Ishikawa (cell line): ENCODE measurements around the gene RREB1.

Experiments used
- EP300 ChIP-seq: IDR thresholded peaks from 2 replicates; pipeline ENCODE4 v1.6.1; 2012; ENCODE audit warnings: borderline replicate concordance
- REST ChIP-seq: IDR thresholded peaks from 2 replicates; pipeline ENCODE4 v1.6.1; 2012; ENCODE audit warnings: low read depth, mild to moderate bottlenecking
- TAF1 ChIP-seq: IDR thresholded peaks from 2 replicates; pipeline ENCODE4 v1.6.1; 2012; ENCODE audit warnings: low read depth, mild to moderate bottlenecking
- ZBTB7A ChIP-seq: IDR thresholded peaks from 2 replicates; pipeline ENCODE4 v1.6.1; 2012; ENCODE audit warnings: low read depth

GRCh38 chr6:7165002-7165889 lies 57.5 kb downstream of the RREB1 start:
- TF ChIP-seq EP300 (no peak), TAF1 (no peak), ZBTB7A (no peak), REST (no peak)
